Gastrocnemius medialis (tissue), 4 donors: ENCODE data around the gene RALGAPA2. TPM values are rescaled to one million over a fixed set of nuclear protein-coding genes. Genes with fewer than 3 reads are reported as not detected.

Source experiments
- ATAC-seq, 2 donors: fragments of 150-250 bp; one replicate each; pipeline ENCODE4 v1.9.1; 2016
- DNase-seq, 2 donors: peaks; one replicate each; pipeline ENCODE4 v3.0.0-alpha.2; 2019
- H3K27ac ChIP-seq, 4 donors: fragments of 200-600 bp; sonication (generic); 1 replicate in 1 of 4; 2 replicates in 3 of 4; pipeline ENCODE4 v1.5.1; 2016 to 2018; ENCODE audit warnings: mild to moderate bottlenecking in 2 of 4, moderate library complexity in 1 of 4
- H3K27me3 ChIP-seq, 3 donors: fragments of 200-600 bp; sonication (generic) in 2 of 3; 1 replicate in 1 of 3; 2 replicates in 2 of 3; pipeline versions ENCODE4 v1.5.1 to v1.6.0; 2016 to 2019; ENCODE audit warnings: mild to moderate bottlenecking in 1 of 3, moderate library complexity in 1 of 3
- H3K36me3 ChIP-seq, 2 donors: fragments of 200-600 bp; sonication (generic) in 1 of 2; one replicate each; pipeline ENCODE4 v1.5.1; 2017 to 2018
- H3K4me1 ChIP-seq, 2 donors: fragments of 200-600 bp; sonication (generic) in 1 of 2; one replicate each; pipeline ENCODE4 v1.5.1; 2016 to 2017; ENCODE audit warnings: mild to moderate bottlenecking in 2 of 2
- H3K4me3 ChIP-seq, 4 donors: fragments of 200-600 bp; sonication (generic) in 3 of 4; 1 replicate in 1 of 4; 2 replicates in 3 of 4; pipeline ENCODE4 v1.5.1; 2016 to 2019; ENCODE audit warnings: mild to moderate bottlenecking in 2 of 4
- H3K9me3 ChIP-seq, 3 donors: fragments of 200-600 bp; sonication (generic) in 2 of 3; 1 replicate in 1 of 3; 2 replicates in 2 of 3; pipeline ENCODE4 v1.5.1; 2016 to 2019
- CTCF ChIP-seq, 5 experiments: fragments of 450-650 bp in 3 of 5; fragments of 200-600 bp in 2 of 5; sonication (generic) in 2 of 5; IDR thresholded peaks in 4 of 5; conservative IDR thresholded peaks in 1 of 5; 1 replicate in 4 of 5; 2 replicates in 1 of 5; pipeline ENCODE4 v1.5.1; 2016 to 2019; ENCODE audit warnings: antibody characterized with exemption in 5 of 5, mild to moderate bottlenecking in 3 of 5, moderate library complexity in 3 of 5
- POLR2A ChIP-seq, 2 donors: fragments of 450-650 bp; IDR thresholded peaks; one replicate each; pipeline ENCODE4 v1.6.1; 2017; ENCODE audit warnings: antibody characterized with exemption in 2 of 2, mild to moderate bottlenecking in 2 of 2, moderate library complexity in 2 of 2
- in situ Hi-C, 4 donors: fragments of 200-750 bp; cut with MboI; loops; one replicate each; pipeline versions ENCODE4 v1.15.0 to v1.8.0; 2017; ENCODE audit warnings: low sequenced_read_pairs in 4 of 4
- intact Hi-C: fragments of 100-400 bp; cut with DNase I; formaldehyde crosslinking; loops from one replicate; pipeline ENCODE4 v1.15.1; 2023; ENCODE audit warnings: low total_unique reads
- total RNA-seq, 4 donors: library from RNA; depleted of rRNA; stranded (reverse); fragments of >200 nt; gene quantifications; one replicate each; pipeline versions ENCODE4 v1.1.0 to v1.2.3, GENCODE V29; 2016

The RALGAPA2 gene
- total RNA-seq, 4 donors from 2014 or later: 43.2 to 56.9 (median 52.0) TPM

GRCh38 chr20:20365480-20366161 is 346.8 kb downstream of the RALGAPA2 start:
- peaks cover 63 to 69% (median 68%) of the 10 kb centered on the region in 3 donors for H3K27me3 ChIP-seq
- intact Hi-C loops: no loop called here
- DNase-seq (no peak), ATAC-seq (no peak)
- H3K4me1 ChIP-seq: peaks cover 3 to 8% of the 10 kb centered on the region in 2 donors
- H3K27ac ChIP-seq: no peak overlapping the region
- H3K36me3 ChIP-seq: no peaks in the 10 kb centered on the region
- in situ Hi-C loops: no loop called here
- TF ChIP-seq CTCF (IDR thresholded peaks at IDR 0.05 in 4 of 5, conservative IDR thresholded peaks at IDR 0.05 in 1 of 5) (no peak), POLR2A (IDR thresholded peaks at IDR 0.05) (no peak)
- H3K9me3 ChIP-seq: no peaks in the 10 kb centered on the region
- no peak overlapping the region for H3K4me3 ChIP-seq

DNA sequence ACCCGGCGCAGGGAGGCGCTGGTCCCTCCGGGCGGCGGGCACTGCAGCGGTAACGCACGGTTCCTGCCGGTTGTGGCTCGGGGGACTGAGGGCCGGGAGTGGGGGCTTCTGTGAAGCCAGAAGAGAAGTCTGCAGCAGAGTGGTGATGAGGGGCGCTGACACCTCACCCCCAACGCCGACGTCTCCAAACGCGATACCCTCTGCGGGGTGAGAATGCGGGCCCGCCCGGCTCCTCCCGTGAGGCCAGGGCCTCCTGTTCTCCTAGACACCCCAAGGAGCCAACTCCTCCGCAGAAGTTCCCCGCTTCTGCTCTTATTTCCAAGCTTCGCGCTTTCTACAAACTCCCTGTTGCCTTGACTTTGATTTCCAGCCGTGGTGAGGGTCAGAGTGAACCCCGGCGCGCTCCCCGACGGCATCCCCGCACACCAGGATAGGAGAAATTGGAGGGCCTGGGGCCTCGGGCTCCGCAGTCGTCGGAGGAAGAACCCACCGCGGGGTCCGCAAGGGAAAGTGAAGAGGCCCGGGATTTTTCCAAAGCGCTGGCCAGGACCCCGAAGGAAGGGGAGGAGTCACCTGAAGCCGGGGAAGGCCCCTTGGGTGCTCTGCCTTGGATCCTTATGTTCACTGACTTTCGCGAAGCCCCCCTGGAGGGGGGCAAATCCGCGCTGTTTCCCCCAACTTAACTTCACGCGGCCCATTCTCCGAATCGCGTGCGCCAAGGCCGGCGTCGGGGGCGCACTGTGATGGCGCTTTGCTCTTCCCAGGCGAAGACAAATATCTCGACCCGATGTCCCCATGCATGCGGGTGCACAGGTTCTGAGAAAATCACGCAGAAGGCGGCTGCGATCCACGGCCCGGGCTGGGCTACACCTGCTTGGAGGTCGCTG is 347.6 kb downstream of the RALGAPA2 start:
- DNase-seq (no peak), ATAC-seq (no peak)
- Histone ChIP-seq H3K36me3 (no peaks in the 10 kb centered on the region), H3K4me1 (peaks cover 3 to 8% of the 10 kb centered on the region in 2 donors), H3K27ac (no peak overlapping the region), H3K9me3 (no peaks in the 10 kb centered on the region), H3K27me3 (peaks cover 55 to 64% (median 61%) of the 10 kb centered on the region in 3 donors), H3K4me3 (no peak overlapping the region)
- TF ChIP-seq POLR2A (IDR thresholded peaks at IDR 0.05): no peak
- no peak for TF ChIP-seq CTCF (IDR thresholded peaks at IDR 0.05 in 4 of 5, conservative IDR thresholded peaks at IDR 0.05 in 1 of 5)
- intact Hi-C loops: no loop called here
- in situ Hi-C loops: no loop called here

- in situ Hi-C loops (no loop called here), intact Hi-C loops (no loop called here)
- Histone ChIP-seq H3K27me3 (peaks cover 49 to 56% (median 53%) of the 10 kb centered on the region in 3 donors), H3K36me3 (no peaks in the 10 kb centered on the region), H3K27ac (no peak overlapping the region), H3K4me1 (peaks cover 3 to 8% of the 10 kb centered on the region in 2 donors), H3K4me3 (no peak overlapping the region), H3K9me3 (no peaks in the 10 kb centered on the region)
- TF ChIP-seq CTCF (IDR thresholded peaks at IDR 0.05 in 4 of 5, conservative IDR thresholded peaks at IDR 0.05 in 1 of 5): no peak
- no peak for TF ChIP-seq POLR2A (IDR thresholded peaks at IDR 0.05)
- DNase-seq (no peak), ATAC-seq (no peak)
These were observed 348.4 kb downstream of the RALGAPA2 start for GRCh38 chr20:20363799-20364592.

- peaks cover 49 to 56% (median 53%) of the 10 kb centered on the region in 3 donors for H3K27me3 ChIP-seq
- H3K9me3 ChIP-seq: no peaks in the 10 kb centered on the region
- no peak overlapping the region for H3K27ac ChIP-seq
- ATAC-seq (no peak), DNase-seq (no peak)
- TF ChIP-seq POLR2A (IDR thresholded peaks at IDR 0.05): no peak
- no peak for TF ChIP-seq CTCF (IDR thresholded peaks at IDR 0.05 in 4 of 5, conservative IDR thresholded peaks at IDR 0.05 in 1 of 5)
- H3K4me3 ChIP-seq: no peak overlapping the region
- intact Hi-C loops: no loop called here
- H3K36me3 ChIP-seq: no peaks in the 10 kb centered on the region
- peaks cover 3 to 8% of the 10 kb centered on the region in 2 donors for H3K4me1 ChIP-seq
- in situ Hi-C loops: no loop called here
These were observed 349.0 kb downstream of the RALGAPA2 start for GRCh38 chr20:20363434-20363798.
